ENCODE data around the gene TPI1.
"Not testable (repeated sequence)": the region's sequence is repeated elsewhere in the genome, so short reads cannot be mapped to it uniquely, and the experiment has no call there.

- not testable (repeated sequence) for TF ChIP-seq CTCF (IDR thresholded peaks at IDR 0.05; ENCODE audit: low read depth, low read length); POLR2A (IDR thresholded peaks at IDR 0.05; ENCODE audit: extremely low read depth, insufficient read length); MYC (IDR thresholded peaks at IDR 0.05; ENCODE audit: low read depth, low read length)
Observed at GRCh38 chr12:6889775-6890573, 22.6 kb downstream of the TPI1 start.
